Erythroblast (primary cell): ENCODE data around the gene CHD5.

Source experiments
- GATA1 ChIP-seq: IDR thresholded peaks from 2 replicates; pipeline ENCODE4 v1.6.1; 2011; ENCODE audit warnings: low read depth, mild to moderate bottlenecking, control low read depth, low read length, moderate library complexity
- POLR2A ChIP-seq: IDR thresholded peaks from 2 replicates; pipeline ENCODE4 v1.6.1; 2011; ENCODE audit warnings: mild to moderate bottlenecking, low read length

DNA sequence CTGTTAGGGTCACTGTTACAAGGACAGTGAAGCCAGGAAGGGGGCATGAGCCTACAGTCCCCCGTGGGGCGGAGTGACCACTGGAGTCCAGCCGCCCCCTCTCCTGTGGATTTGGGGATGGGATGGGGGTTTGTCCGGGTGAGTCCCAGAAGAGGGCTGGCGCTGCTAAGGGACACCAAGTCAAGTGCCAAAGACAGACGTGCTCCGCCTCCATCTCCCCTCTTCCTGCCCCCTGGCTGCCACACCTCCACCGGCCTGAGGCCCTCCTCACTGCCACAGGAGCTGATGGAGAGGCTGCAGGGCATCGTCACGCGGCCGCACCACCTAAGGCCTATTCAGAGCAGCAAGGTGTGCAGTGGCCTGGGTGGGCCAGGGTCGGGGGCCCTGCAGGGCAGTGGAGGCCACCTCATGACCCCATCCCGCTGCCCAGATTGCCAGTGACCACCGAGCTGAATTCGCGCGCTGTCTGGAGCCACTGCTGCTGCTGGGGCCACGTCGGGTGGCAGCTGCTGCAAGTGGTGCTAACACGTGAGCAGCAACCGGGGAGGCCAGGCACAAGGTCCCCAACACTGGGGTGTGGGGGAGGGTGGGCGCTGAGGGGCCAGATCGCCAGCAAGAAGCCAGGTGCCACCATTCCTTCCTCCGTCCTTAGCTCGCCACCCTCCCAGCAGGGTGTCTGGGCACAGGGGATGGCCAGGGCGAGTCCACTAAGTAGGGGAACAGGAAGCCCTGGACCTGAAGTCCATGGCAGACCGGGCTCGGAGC lies 30.7 kb upstream of the CHD5 start:
- TF ChIP-seq POLR2A (no peak), GATA1 (no peak)
